Fibroblast of villous mesenchyme (primary cell): Measurements from ENCODE around the gene APP. TPM values are rescaled to one million over a fixed set of nuclear protein-coding genes. Genes with fewer than 3 reads are reported as not detected.
A peak's percentile ranks its signal among the peaks of the same experiment; 100 is the strongest.

ENCODE experiments used
- DNase-seq: peaks from one replicate; pipeline ENCODE4 v3.0.0-alpha.2; 2010; ENCODE audit warnings: low read depth
- H3K4me3 ChIP-seq: 2 replicates; pipeline ENCODE4 v1.5.1; 2011; ENCODE audit warnings: low read depth, mild to moderate bottlenecking, low read length
- total RNA-seq: library from RNA; depleted of rRNA; stranded (reverse); fragments of >200 nt; gene quantifications from 2 replicates; pipeline ENCODE4 v1.2.3, GENCODE V29; 2012
- TF ChIP-seq, protein P1 (sequence below): IDR thresholded peaks from 2 replicates; pipeline ENCODE4 v1.5.1; 2012; ENCODE audit warnings: low read depth, mild to moderate bottlenecking, low read length; ENCODE audit not compliant: insufficient read depth

The APP gene
- 353 and 376 TPM in 2 replicates for total RNA-seq

DNA sequence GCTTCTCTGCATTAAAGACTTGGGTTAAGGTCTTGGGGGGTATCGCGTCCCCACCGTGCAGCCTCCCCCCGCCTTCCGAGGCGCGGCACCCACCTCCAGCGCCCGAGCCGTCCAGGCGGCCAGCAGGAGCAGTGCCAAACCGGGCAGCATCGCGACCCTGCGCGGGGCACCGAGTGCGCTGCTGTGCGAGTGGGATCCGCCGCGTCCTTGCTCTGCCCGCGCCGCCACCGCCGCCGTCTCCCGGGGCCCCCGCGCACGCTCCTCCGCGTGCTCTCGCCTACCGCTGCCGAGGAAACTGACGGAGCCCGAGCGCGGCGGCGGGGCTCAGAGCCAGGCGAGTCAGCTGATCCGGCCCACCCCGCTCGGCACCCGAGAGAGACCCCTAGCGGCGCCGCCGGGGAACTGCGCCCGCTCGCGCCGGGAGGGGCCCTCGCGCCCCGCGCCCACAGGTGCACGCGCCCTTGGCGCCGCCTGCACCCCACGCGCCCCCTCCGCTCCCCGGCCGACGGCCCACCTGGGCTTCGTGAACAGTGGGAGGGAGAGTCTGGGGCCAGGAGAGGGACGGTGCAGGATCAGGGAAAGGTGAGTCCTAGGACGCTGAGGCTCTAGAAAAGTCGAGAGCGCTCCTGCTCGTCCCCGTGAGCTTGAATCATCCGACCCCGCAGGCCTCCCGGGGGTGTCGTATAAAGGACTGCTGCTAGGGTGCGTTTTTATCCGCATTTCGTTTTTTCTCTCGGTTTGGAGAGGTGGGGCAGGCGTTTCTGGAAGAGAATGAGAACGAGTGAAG, at the start of gene APP:
Gene APP (minus strand): TSS at position 300 of the 787 bp plus-strand sequence. CDS start 150 bp downstream, at position 150.
- TF ChIP-seq, protein P1, sequence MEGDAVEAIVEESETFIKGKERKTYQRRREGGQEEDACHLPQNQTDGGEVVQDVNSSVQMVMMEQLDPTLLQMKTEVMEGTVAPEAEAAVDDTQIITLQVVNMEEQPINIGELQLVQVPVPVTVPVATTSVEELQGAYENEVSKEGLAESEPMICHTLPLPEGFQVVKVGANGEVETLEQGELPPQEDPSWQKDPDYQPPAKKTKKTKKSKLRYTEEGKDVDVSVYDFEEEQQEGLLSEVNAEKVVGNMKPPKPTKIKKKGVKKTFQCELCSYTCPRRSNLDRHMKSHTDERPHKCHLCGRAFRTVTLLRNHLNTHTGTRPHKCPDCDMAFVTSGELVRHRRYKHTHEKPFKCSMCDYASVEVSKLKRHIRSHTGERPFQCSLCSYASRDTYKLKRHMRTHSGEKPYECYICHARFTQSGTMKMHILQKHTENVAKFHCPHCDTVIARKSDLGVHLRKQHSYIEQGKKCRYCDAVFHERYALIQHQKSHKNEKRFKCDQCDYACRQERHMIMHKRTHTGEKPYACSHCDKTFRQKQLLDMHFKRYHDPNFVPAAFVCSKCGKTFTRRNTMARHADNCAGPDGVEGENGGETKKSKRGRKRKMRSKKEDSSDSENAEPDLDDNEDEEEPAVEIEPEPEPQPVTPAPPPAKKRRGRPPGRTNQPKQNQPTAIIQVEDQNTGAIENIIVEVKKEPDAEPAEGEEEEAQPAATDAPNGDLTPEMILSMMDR: peak; percentile 70
- peak; percentile 79 for DNase-seq
- H3K4me3 ChIP-seq: peak within 1 kb of the TSS; percentile 94

GRCh38 chr21:26212220-26212619, 41.6 kb upstream of the APP start:
- H3K4me3 ChIP-seq: no peak overlapping the region
- TF ChIP-seq, protein P1: no peak
- DNase-seq: no peak

GRCh38 chr21:26210614-26211013, 40.0 kb upstream of the APP start:
- H3K4me3 ChIP-seq: no peak overlapping the region
- TF ChIP-seq, protein P1: no peak
- no peak for DNase-seq

- no peak overlapping the region for H3K4me3 ChIP-seq
- TF ChIP-seq, protein P1: no peak
- no peak for DNase-seq
Measured at GRCh38 chr21:26207021-26207420, 36.5 kb upstream of the APP start.

- H3K4me3 ChIP-seq: no peak overlapping the region
- DNase-seq: peak; percentile 71
- TF ChIP-seq, protein P1: no peak
Measured at GRCh38 chr21:26199456-26199855, 28.9 kb upstream of the APP start.

- DNase-seq: no peak
- no peak overlapping the region for H3K4me3 ChIP-seq
- TF ChIP-seq, protein P1: no peak
Measured at GRCh38 chr21:26195708-26196107, 25.1 kb upstream of the APP start.
